BJ (cell line): Measurements from ENCODE around the gene KLHL30. TPM values are rescaled to one million over a fixed set of nuclear protein-coding genes. Genes with fewer than 3 reads are reported as not detected.

Experiments used
- CTCF ChIA-PET: fragments of 350-600 bp; formaldehyde crosslinking; extraction: SDS; loops from one replicate; lab custom pipeline; 2021; ENCODE audit warnings: antibody characterized with exemption, inconsistent platforms; lab: Yijun Ruan, JAX
- POLR2A ChIA-PET: fragments of 300-600 bp; sonication (Branson Sonifier 250); formaldehyde crosslinking; extraction: SDS; loops from one replicate; lab custom pipeline; 2021; ENCODE audit warnings: antibody characterized with exemption; lab: Charles Lee
- DNase-seq: peaks from one replicate; pipeline ENCODE4 v3.0.0-alpha.2; 2011; ENCODE audit warnings: low read depth
- H3K27me3 ChIP-seq: 2 replicates; pipeline ENCODE4 v1.6.0; 2011; ENCODE audit warnings: low read length; ENCODE audit not compliant: control insufficient read depth, insufficient read depth
- H3K36me3 ChIP-seq: 2 replicates; pipeline ENCODE4 v1.5.1; 2011; ENCODE audit warnings: low read length; ENCODE audit not compliant: control insufficient read depth, insufficient read depth
- H3K4me3 ChIP-seq: 2 replicates; pipeline ENCODE4 v1.5.1; 2011; ENCODE audit warnings: low read depth, mild to moderate bottlenecking, control low read depth, low read length
- CTCF ChIP-seq: IDR thresholded peaks from 2 replicates; pipeline ENCODE4 v1.5.1; 2011; ENCODE audit warnings: low read depth, mild to moderate bottlenecking, control low read depth, inconsistent platforms, low read length, moderate library complexity; ENCODE audit not compliant: insufficient read depth
- polyA plus RNA-seq: library from polyadenylated mRNA; depleted of rRNA; stranded (reverse); fragments of >200 nt; gene quantifications from 2 replicates; pipeline ENCODE4 v1.2.3, GENCODE V29; 2011

KLHL30 gene
- polyA plus RNA-seq, 1 experiment: 0.58 TPM

- DNase-seq: no peak
- ChIA-PET POLR2A (no interaction called here), CTCF (interaction anchor here (1.4 kb wide), 1 partner anchor 8 kb away, joined by 3 read pairs; no protein-coding TSS in a partner anchor)
- Histone ChIP-seq H3K4me3 (no peak overlapping the region), H3K27me3 (peaks cover 3% of the 10 kb centered on the region), H3K36me3 (no peaks in the 10 kb centered on the region)
- no peak for TF ChIP-seq CTCF
These were observed 32.1 kb upstream of the KLHL30 start for GRCh38 chr2:238106339-238106697.

GRCh38 chr2:238106698-238107524 is 31.6 kb upstream of the KLHL30 start:
- no peak for DNase-seq
- ChIA-PET POLR2A (no interaction called here), CTCF (interaction anchor here (1.4 kb wide), 1 partner anchor 8 kb away, joined by 3 read pairs; no protein-coding TSS in a partner anchor)
- Histone ChIP-seq H3K4me3 (no peak overlapping the region), H3K36me3 (no peaks in the 10 kb centered on the region), H3K27me3 (peaks cover 3% of the 10 kb centered on the region)
- peak; percentile 22 for TF ChIP-seq CTCF

GRCh38 chr2:238107525-238108422 is 30.7 kb upstream of the KLHL30 start:
- ChIA-PET CTCF (interaction anchor here (2.0 kb wide), 1 partner anchor 13 kb away, joined by 5 read pairs; no protein-coding TSS in a partner anchor), POLR2A (no interaction called here)
- no peak for DNase-seq
- H3K27me3 ChIP-seq: peaks cover 3% of the 10 kb centered on the region
- H3K4me3 ChIP-seq: no peak overlapping the region
- no peak for TF ChIP-seq CTCF
- no peaks in the 10 kb centered on the region for H3K36me3 ChIP-seq

- DNase-seq: no peak
- CTCF ChIA-PET: interaction anchor here (0.6 to 2.0 kb wide), 4 partner anchors 12 to 318 kb away, joined by 3 to 6 read pairs (median 4); no protein-coding TSS in a partner anchor
- POLR2A ChIA-PET: no interaction called here
- H3K27me3 ChIP-seq: peaks cover 3% of the 10 kb centered on the region
- H3K4me3 ChIP-seq: no peak overlapping the region
- no peaks in the 10 kb centered on the region for H3K36me3 ChIP-seq
- TF ChIP-seq CTCF: no peak
These were observed 29.9 kb upstream of the KLHL30 start for GRCh38 chr2:238108423-238109183.
